ENCODE measurements around the gene OSBP2.
A peak's percentile ranks its signal among the peaks of the same experiment; 100 is the strongest.
"Not testable (repeated sequence)": the region's sequence is repeated elsewhere in the genome, so short reads cannot be mapped to it uniquely, and the experiment has no call there.

Gene OSBP2

GRCh38 chr22:30679895-30680690, 14.6 kb upstream of the OSBP2 start:
- H3K4me1 ChIP-seq (ENCODE audit: insufficient read depth, low read length); H3K9ac ChIP-seq (ENCODE audit: low read depth, low read length); H3K36me3 ChIP-seq (ENCODE audit: insufficient read depth, low read depth, low read length); H3K4me3 ChIP-seq (ENCODE audit: low read length); H3K27ac ChIP-seq (ENCODE audit: low read length); H3K27me3 ChIP-seq (ENCODE audit: insufficient read depth, low read length); H3K9me3 ChIP-seq (ENCODE audit: insufficient read depth, low read depth, low read length): not testable (repeated sequence)

GRCh38 chr22:30680991-30681770, 13.5 kb upstream of the OSBP2 start:
- Histone ChIP-seq H3K9me3 (ENCODE audit: insufficient read depth, low read depth, low read length) (no peaks in the 10 kb centered on the region), H3K27me3 (ENCODE audit: insufficient read depth, low read length) (0 out of 2 replicates have a peak, but pooled peaks cover 6% of the 10 kb centered on the region), H3K4me3 (ENCODE audit: low read length) (no peak overlapping the region), H3K4me1 (ENCODE audit: insufficient read depth, low read length) (peaks cover 8% of the 10 kb centered on the region; the same call in 1 of the 2 replicates), H3K9ac (ENCODE audit: low read depth, low read length) (no peak overlapping the region), H3K36me3 (ENCODE audit: insufficient read depth, low read depth, low read length) (no peaks in the 10 kb centered on the region), H3K27ac (ENCODE audit: low read length) (no peak overlapping the region)

GRCh38 chr22:30681831-30682230, 12.8 kb upstream of the OSBP2 start:
- no peak overlapping the region for H3K27ac ChIP-seq (ENCODE audit: low read length)
- 0 out of 2 replicates have a peak overlapping the region, but pooled peaks have one; percentile 12 for H3K9ac ChIP-seq (ENCODE audit: low read depth, low read length)
- no peaks in the 10 kb centered on the region for H3K36me3 ChIP-seq (ENCODE audit: insufficient read depth, low read depth, low read length)
- H3K4me3 ChIP-seq (ENCODE audit: low read length) = no peak overlapping the region
- H3K4me1 ChIP-seq (ENCODE audit: insufficient read depth, low read length) = peaks cover 8% of the 10 kb centered on the region; the same call in 1 of the 2 replicates
- no peaks in the 10 kb centered on the region for H3K9me3 ChIP-seq (ENCODE audit: insufficient read depth, low read depth, low read length)
- H3K27me3 ChIP-seq (ENCODE audit: insufficient read depth, low read length) = 0 out of 2 replicates have a peak, but pooled peaks cover 6% of the 10 kb centered on the region

GRCh38 chr22:30685178-30685577, 9.5 kb upstream of the OSBP2 start:
- H3K27me3 ChIP-seq (ENCODE audit: insufficient read depth, low read length) = no peaks in the 10 kb centered on the region
- peaks cover 4% of the 10 kb centered on the region; the same call in 1 of the 2 replicates for H3K4me1 ChIP-seq (ENCODE audit: insufficient read depth, low read length)
- no peak overlapping the region for H3K4me3 ChIP-seq (ENCODE audit: low read length)
- H3K9me3 ChIP-seq (ENCODE audit: insufficient read depth, low read depth, low read length) = no peaks in the 10 kb centered on the region
- H3K27ac ChIP-seq (ENCODE audit: low read length) = no peak overlapping the region
- no peaks in the 10 kb centered on the region for H3K36me3 ChIP-seq (ENCODE audit: insufficient read depth, low read depth, low read length)
- no peak overlapping the region for H3K9ac ChIP-seq (ENCODE audit: low read depth, low read length)

GRCh38 chr22:30687358-30687757, 7.3 kb upstream of the OSBP2 start:
- no peaks in the 10 kb centered on the region for H3K4me1 ChIP-seq (ENCODE audit: insufficient read depth, low read length)
- no peak overlapping the region for H3K4me3 ChIP-seq (ENCODE audit: low read length)
- H3K27me3 ChIP-seq (ENCODE audit: insufficient read depth, low read length) = no peaks in the 10 kb centered on the region
- no peaks in the 10 kb centered on the region for H3K9me3 ChIP-seq (ENCODE audit: insufficient read depth, low read depth, low read length)
- no peak overlapping the region for H3K27ac ChIP-seq (ENCODE audit: low read length)
- no peaks in the 10 kb centered on the region for H3K36me3 ChIP-seq (ENCODE audit: insufficient read depth, low read depth, low read length)
- H3K9ac ChIP-seq (ENCODE audit: low read depth, low read length) = no peak overlapping the region

GRCh38 chr22:30689622-30690021, 5.1 kb upstream of the OSBP2 start:
- no peaks in the 10 kb centered on the region for H3K4me1 ChIP-seq (ENCODE audit: insufficient read depth, low read length)
- peaks cover 6% of the 10 kb centered on the region for H3K27me3 ChIP-seq (ENCODE audit: insufficient read depth, low read length)
- H3K4me3 ChIP-seq (ENCODE audit: low read length) = no peak overlapping the region
- H3K36me3 ChIP-seq (ENCODE audit: insufficient read depth, low read depth, low read length) = no peaks in the 10 kb centered on the region
- H3K9ac ChIP-seq (ENCODE audit: low read depth, low read length) = no peak overlapping the region
- H3K9me3 ChIP-seq (ENCODE audit: insufficient read depth, low read depth, low read length) = no peaks in the 10 kb centered on the region
- H3K27ac ChIP-seq (ENCODE audit: low read length) = no peak overlapping the region

- Histone ChIP-seq H3K36me3 (ENCODE audit: insufficient read depth, low read depth, low read length) (no peaks in the 10 kb centered on the region), H3K27me3 (ENCODE audit: insufficient read depth, low read length) (peaks cover 20% of the 10 kb centered on the region), H3K4me3 (ENCODE audit: low read length) (no peak overlapping the region), H3K9ac (ENCODE audit: low read depth, low read length) (no peak overlapping the region), H3K9me3 (ENCODE audit: insufficient read depth, low read depth, low read length) (no peaks in the 10 kb centered on the region), H3K27ac (ENCODE audit: low read length) (no peak overlapping the region), H3K4me1 (ENCODE audit: insufficient read depth, low read length) (no peaks in the 10 kb centered on the region; the same call in 1 of the 2 replicates)
Observed at GRCh38 chr22:30691204-30691603, 3.5 kb upstream of the OSBP2 start.

- Histone ChIP-seq H3K36me3 (ENCODE audit: insufficient read depth, low read depth, low read length) (no peaks in the 10 kb centered on the region), H3K4me1 (ENCODE audit: insufficient read depth, low read length) (no peaks in the 10 kb centered on the region; the same call in 1 of the 2 replicates), H3K9me3 (ENCODE audit: insufficient read depth, low read depth, low read length) (no peaks in the 10 kb centered on the region), H3K27ac (ENCODE audit: low read length) (no peak overlapping the region), H3K4me3 (ENCODE audit: low read length) (peak overlapping the region; percentile 63), H3K9ac (ENCODE audit: low read depth, low read length) (peak overlapping the region; percentile 79; the same call in 1 of the 2 replicates), H3K27me3 (ENCODE audit: insufficient read depth, low read length) (peaks cover 27% of the 10 kb centered on the region)
Observed at GRCh38 chr22:30694171-30694639, 469 bp upstream of the OSBP2 start.

- H3K27me3 ChIP-seq (ENCODE audit: insufficient read depth, low read length) = peaks cover 27% of the 10 kb centered on the region
- H3K9ac ChIP-seq (ENCODE audit: low read depth, low read length) = peak overlapping the region; percentile 59; the same call in 1 of the 2 replicates
- no peaks in the 10 kb centered on the region; the same call in 1 of the 2 replicates for H3K4me1 ChIP-seq (ENCODE audit: insufficient read depth, low read length)
- peak overlapping the region; percentile 76 for H3K4me3 ChIP-seq (ENCODE audit: low read length)
- H3K9me3 ChIP-seq (ENCODE audit: insufficient read depth, low read depth, low read length) = no peaks in the 10 kb centered on the region
- H3K27ac ChIP-seq (ENCODE audit: low read length) = no peak overlapping the region
- H3K36me3 ChIP-seq (ENCODE audit: insufficient read depth, low read depth, low read length) = no peaks in the 10 kb centered on the region
Observed at GRCh38 chr22:30695351-30695851, 727 bp downstream of the OSBP2 start.

GRCh38 chr22:30695871-30696655, 1.4 kb downstream of the OSBP2 start:
- no peak overlapping the region for H3K9ac ChIP-seq (ENCODE audit: low read depth, low read length)
- H3K9me3 ChIP-seq (ENCODE audit: insufficient read depth, low read depth, low read length) = no peaks in the 10 kb centered on the region
- H3K4me3 ChIP-seq (ENCODE audit: low read length) = peak overlapping the region; percentile 76; the same call in 1 of the 2 replicates
- no peaks in the 10 kb centered on the region; the same call in 1 of the 2 replicates for H3K4me1 ChIP-seq (ENCODE audit: insufficient read depth, low read length)
- H3K27ac ChIP-seq (ENCODE audit: low read length) = no peak overlapping the region
- peaks cover 27% of the 10 kb centered on the region for H3K27me3 ChIP-seq (ENCODE audit: insufficient read depth, low read length)
- H3K36me3 ChIP-seq (ENCODE audit: insufficient read depth, low read depth, low read length) = no peaks in the 10 kb centered on the region

GRCh38 chr22:30697975-30698374, 3.3 kb downstream of the OSBP2 start:
- H3K27ac ChIP-seq (ENCODE audit: low read length) = no peak overlapping the region
- peaks cover 27% of the 10 kb centered on the region for H3K27me3 ChIP-seq (ENCODE audit: insufficient read depth, low read length)
- no peak overlapping the region for H3K4me3 ChIP-seq (ENCODE audit: low read length)
- no peaks in the 10 kb centered on the region for H3K9me3 ChIP-seq (ENCODE audit: insufficient read depth, low read depth, low read length)
- H3K36me3 ChIP-seq (ENCODE audit: insufficient read depth, low read depth, low read length) = no peaks in the 10 kb centered on the region
- H3K4me1 ChIP-seq (ENCODE audit: insufficient read depth, low read length) = no peaks in the 10 kb centered on the region; the same call in 1 of the 2 replicates
- H3K9ac ChIP-seq (ENCODE audit: low read depth, low read length) = no peak overlapping the region
